HG02884 (cell line): ENCODE data around the gene TRABD.
A peak's percentile ranks its signal among the peaks of the same experiment; 100 is the strongest.

Experiments
- ATAC-seq: cut with Tn5 transposase; IDR thresholded peaks from one replicate; pipeline ENCODE4 v1.9.1; 2021; ENCODE audit warnings: mild to moderate bottlenecking, moderate library complexity; ENCODE audit not compliant: unreplicated experiment

TRABD gene

DNA sequence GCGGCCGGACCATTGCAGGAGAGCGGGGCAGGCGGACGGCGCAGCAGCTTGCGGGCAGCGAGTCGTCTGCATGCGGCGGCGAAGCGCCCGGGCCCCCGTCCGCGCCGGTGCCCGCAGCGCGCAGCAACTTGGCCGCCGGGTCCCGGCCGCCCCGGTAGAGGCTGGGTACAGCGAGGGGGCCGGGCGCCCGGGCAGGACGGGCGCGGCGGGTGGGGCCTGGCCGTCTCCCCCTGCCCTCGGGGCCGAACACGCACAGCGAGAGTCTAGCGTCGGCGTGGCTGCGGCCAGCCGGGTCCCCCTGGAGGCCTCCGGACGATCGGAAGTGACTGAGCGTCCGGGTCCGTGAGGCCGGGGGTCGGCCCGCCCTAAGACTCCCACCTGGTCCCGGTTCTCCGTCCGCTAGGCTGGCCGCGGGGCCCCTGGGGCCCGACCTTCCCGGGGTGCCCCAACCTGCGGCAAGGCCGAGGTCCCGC is 775 bp upstream of the TRABD start:
- no peak for ATAC-seq

DNA sequence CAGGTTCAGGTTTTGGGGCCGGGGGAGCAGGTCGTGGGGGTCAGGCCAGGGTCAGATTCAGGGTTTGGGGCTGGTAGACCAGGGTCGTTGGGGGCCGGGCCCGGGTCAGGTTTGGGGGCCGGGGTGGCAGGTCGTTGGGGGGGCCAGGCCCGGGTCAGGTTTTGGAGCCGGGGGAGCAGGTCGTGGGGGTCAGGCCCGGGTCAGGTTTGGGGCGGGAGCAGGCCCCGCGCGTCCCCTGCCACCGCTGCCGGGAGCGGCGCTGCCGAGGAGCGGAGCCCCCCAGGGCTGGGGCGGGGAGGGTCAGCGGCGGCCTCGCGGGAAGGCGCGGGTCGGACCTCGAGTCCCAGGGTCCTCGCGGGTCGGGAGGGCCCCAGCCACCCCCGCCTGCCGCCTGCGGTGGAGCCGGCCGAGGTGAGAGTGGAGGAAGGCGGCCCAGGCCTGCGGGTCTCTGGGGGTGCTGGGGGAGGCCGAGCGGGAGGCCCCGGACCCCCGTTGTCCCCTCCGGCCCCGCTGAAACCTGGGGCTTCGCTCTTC is 535 bp downstream of the TRABD start:
- ATAC-seq, result no peak

DNA sequence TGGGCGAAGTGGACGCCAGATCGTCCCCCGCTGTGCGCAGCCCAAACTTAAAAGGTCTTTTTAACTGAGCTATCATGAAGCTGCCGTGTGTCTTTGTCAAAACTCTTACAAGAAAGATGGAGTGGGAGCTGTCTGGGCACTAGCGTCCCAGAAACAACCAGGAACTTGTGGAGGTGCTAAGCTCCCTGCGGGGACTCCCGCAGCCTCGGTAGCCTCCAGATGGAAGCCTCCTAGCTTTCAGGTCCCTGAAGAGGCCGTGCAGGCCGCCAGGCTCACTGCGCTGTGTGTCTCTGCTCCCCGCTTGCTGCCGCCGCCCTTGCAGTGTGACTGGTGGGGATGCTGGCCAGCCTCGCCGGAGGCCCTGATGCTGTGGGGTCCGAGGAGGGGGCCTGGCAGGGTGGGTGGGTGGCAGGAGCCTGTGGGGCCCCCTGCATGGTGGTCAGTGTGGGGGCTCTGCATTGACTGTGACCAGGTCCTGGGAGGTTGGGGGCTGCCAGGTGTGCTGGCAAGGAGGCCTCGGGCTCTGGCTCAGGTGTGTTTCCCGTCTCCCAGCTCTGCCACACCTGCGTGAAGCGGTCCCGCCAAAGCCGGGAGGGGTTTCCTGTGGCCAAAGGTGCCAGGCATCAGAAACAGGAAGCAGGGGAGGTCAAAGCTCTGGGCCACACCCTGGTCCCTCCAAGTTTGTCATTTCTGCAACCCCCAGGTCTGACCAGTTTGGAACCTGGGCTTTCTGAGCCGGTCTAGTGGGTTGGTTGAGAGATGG is 1.2 kb downstream of the TRABD start:
- ATAC-seq, result no peak

- ATAC-seq, result no peak
Measured at GRCh38 chr22:50188356-50188755, 2.6 kb downstream of the TRABD start.

DNA sequence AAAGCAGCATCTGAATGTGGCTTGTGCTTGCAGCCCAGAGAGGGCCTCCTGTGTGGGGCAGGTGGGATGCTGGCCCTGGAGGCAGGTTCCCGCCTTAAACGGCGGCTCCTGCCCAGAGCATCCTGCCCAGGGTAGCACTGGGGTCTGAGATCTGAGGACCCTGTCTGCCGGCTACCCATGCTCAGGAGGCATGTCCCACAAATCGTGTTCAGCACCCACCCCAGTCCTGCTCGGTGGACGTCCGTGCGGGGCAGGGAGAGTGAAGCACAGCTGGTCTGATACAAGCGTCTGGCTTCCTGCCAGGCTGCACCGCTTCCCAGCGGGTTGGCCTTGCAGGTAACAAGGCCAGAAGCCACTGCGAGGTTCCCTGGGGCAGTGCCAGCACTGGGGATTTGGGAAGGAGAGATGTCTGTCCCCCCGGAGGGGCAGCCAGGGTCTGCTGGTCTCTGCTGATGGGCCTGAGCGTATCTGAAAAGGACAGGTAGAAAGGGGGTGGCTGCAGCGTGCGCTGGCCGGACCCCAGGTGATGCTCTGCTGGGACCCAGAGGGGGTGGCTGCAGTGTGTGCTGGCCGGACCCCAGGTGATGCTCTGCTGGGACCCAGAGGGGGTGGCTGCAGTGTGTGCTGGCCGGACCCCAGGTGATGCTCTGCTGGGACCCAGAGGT is 3.6 kb downstream of the TRABD start:
- no peak for ATAC-seq

GRCh38 chr22:50189849-50190181 is 4.1 kb downstream of the TRABD start:
- ATAC-seq, result no peak

- peak; percentile 39 for ATAC-seq
Measured at GRCh38 chr22:50190182-50190940, 4.6 kb downstream of the TRABD start.

- ATAC-seq, result no peak
Measured at GRCh38 chr22:50190941-50191741, 5.4 kb downstream of the TRABD start.

DNA sequence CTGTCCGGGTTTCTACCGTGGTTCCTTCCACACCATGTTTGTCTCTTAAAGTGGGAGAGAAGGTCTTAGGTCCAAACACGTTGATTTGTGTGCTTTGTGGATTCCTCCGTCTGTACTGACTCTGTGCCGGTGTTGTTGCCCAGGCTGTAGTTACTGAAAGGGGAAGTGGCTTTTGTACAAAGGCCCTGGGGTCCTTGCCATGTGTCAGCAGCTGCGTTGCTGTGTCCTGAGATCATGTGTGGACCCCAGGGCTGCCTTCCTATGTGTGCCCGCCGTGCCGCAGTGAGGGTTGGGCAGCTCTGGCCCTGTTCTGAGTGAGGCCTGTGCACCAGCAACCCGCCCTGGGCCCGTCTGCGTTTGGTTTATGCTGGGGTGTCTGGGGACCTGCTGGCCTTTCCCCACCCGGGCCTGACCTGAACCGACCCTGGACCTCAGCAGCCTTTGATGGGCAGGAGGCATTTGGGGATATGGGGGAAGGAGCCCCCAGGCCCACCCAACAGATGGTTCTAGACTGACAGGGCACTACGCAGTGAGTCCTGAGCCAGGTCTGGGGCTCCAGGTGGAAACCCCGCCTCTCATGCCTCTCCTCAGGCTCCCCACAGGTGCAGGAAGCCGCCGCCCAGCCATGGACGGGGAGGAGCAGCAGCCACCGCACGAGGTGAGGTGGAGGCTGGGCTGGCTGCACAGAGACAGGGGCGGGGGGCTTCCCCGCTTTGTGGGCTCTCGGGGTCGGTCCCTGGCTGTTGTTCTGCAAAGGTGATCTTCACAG is 6.9 kb downstream of the TRABD start:
- no peak for ATAC-seq

GRCh38 chr22:50193621-50194020 is 7.9 kb downstream of the TRABD start:
- ATAC-seq, result no peak

DNA sequence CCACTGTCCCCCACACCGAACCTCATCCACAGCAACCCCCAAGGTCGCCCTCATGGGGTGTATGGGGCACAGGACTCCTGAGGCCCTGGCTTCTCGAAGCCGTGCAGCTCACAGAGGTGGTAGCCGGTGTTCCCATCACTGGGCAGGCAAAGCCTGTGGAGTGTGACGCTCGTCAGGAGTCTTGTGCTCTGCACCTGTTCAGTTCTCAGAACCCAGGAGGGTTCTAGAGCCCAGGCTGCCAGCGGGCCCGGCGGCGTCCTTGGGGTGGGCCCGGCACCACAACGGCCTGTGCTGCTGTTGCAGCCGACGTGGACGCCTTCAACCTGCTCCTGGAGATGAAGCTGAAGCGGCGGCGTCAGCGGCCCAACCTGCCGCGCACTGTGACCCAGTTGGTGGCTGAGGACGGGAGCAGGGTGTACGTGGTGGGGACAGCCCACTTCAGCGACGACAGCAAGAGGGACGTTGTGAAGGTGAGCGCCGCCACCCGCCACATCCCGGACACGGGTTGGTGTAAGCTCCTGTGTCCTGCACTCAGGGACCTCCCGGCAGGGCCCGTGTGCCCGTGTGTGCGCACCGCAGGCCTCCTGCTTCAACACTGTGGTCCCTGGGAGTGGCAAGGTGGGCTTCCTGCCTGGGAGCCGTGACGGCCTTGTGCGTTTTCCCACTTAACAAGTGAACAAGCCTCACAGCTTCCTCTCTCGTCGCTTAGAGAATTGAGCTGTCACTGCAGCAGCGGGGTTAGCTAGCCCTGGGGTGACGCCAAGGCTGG is 8.5 kb downstream of the TRABD start:
- no peak for ATAC-seq

- ATAC-seq, result no peak
Measured at GRCh38 chr22:50196256-50196655, 10.5 kb downstream of the TRABD start.

DNA sequence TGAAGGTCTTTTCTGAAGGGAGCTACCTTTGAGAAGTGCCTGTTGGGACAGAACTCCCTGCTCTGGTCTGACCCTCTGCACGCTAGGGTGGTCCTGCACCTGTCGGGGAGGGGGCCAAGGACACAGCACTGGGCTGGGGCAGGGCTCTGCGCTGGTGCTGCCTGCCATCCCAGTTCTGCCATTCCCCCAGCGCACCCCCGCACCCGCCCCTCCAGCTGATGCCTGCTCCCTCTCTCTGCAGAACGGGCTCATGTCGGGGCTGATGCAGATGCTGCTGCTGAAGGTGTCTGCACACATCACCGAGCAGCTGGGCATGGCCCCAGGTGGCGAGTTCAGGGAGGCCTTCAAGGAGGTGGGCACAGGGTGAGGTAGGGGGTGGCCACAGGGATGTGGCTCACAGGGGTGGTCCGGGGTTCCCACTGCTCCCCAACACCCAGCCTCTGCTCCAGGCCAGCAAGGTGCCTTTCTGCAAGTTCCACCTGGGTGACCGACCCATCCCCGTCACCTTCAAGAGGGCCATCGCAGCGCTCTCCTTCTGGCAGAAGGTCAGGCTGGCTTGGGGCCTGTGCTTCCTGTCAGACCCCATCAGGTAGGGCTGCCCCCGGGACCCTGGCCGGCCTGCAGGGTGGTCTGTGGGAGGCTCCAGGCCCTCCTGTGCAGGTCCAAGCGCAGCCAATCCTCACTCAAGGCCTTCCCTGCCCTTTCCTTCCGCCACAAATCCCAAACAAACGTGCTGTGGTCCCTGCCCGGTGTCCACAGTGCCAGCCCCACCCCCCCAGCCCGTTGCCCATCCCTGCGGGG is 11.5 kb downstream of the TRABD start:
- no peak for ATAC-seq

GRCh38 chr22:50197856-50198623 is 12.3 kb downstream of the TRABD start:
- no peak for ATAC-seq

- no peak for ATAC-seq
Measured at GRCh38 chr22:50198624-50199017, 12.9 kb downstream of the TRABD start.

DNA sequence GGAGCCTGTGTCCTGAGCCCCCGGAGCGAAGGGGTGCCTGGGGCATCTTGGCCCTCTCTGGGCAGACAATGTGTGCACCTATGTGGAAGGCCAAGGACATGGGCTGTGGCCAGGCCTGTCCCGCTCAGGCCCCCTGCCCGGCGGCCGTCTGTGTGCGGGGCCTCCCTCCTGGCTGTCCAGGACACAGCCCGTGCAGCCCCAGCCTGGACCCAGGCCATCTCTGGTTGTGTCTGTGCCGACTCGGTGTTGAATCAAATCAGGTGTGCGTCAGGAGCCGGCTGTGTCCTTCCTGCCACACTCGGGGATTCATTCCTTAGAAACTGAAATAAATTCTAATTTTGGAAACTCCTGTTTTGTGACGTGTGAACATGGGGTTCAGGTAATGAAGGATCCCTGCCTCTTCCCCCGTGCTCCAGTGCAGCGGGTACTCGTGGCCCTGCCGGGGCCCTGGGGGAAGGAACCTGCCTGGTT is 13.6 kb downstream of the TRABD start:
- no peak for ATAC-seq

- no peak for ATAC-seq
Measured at GRCh38 chr22:50199829-50200460, 14.2 kb downstream of the TRABD start.
